Astrocyte of the hippocampus (primary cell): ENCODE data around the gene SNRPA1.
A peak's percentile ranks its signal among the peaks of the same experiment; 100 is the strongest.

Experiments
- DNase-seq: peaks from one replicate; pipeline ENCODE4 v3.0.0; 2011; ENCODE audit warnings: low read depth, low spot score

SNRPA1 gene

GRCh38 chr15:101264911-101265641, 30.0 kb downstream of the SNRPA1 start:
- DNase-seq: no peak

DNA sequence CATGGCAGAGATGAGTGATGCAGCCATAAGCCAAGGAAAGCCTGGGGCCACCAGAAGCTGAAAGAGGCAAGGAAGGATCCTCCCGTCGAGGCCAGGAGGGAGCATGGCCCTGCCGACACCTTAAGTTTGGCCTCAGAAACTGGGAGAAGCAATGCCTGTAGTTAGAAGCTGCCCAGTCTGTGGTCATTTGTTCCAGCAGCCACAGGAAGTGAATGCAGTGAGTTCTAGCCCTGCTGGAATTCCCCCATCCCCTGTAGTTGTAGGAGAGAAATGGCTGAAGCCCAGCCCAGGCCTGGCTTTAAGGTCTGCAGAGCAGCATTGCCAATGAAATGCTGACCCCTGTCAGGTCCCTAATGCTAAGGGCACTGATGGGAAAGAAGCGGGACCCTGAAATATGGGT, 31.0 kb downstream of the SNRPA1 start:
- DNase-seq: peak; percentile 51

DNA sequence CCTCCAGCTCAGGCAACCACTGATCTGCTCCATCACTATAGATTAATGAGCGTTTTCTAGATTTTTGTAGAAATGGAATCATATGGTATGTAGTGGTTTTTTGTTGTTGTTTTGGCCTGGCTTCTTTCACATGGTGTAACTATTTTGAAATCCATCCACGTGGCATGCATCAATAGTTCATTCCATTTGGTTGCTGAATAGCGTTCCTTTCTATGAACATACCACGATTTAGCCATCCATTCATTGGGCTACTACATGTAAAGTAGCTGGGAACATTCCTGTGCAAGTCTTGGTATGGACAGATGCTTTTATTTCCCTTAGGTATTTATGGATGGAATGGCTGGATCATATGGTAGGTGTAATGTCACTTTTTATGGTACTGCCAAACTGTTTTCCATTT, 32.5 kb downstream of the SNRPA1 start:
- no peak for DNase-seq

DNA sequence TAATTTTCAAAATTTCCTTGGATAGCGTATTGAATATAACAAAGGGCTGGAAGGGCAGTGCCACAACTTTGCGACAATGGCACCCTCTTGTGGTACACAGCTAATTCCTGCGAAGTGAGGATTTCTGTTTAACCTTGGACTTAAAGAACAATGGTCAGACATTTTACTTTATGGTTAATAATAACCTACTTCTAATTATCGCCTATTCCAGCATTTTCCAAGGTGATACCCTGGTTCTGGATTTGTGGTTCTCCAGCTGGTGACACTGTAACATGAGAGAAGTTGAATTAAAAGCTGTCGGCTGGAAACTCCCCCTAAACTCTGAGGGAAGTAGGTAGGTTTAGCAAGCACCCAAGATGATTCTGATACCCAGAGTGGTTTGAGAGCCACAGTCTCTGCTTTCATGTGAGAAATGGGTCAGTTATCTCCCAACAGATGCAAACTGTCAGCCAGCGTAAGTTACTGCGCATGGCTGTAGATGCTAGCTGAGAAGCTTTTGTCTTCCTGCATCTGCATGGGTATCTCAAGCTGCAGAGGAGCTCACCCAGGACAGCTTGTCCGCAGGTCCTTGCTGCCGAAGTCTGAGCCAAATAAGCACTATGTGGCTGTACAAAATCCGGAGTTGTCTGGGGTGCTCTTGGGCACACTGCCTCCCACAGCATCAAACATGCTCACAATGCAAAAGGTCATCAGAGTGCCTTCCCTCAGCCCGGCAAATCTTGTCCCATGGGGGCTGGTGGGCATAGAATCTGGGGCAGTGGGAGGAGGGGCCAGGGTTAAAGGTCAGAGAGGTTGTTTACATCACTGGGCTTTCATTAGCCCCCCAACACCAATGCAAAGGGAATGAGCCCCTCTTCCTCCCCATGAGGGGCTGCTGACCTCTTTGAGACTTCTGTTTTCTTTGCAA, 36.6 kb downstream of the SNRPA1 start:
- DNase-seq: peak; percentile 82

GRCh38 chr15:101256757-101257156, 38.3 kb downstream of the SNRPA1 start:
- DNase-seq: no peak

DNA sequence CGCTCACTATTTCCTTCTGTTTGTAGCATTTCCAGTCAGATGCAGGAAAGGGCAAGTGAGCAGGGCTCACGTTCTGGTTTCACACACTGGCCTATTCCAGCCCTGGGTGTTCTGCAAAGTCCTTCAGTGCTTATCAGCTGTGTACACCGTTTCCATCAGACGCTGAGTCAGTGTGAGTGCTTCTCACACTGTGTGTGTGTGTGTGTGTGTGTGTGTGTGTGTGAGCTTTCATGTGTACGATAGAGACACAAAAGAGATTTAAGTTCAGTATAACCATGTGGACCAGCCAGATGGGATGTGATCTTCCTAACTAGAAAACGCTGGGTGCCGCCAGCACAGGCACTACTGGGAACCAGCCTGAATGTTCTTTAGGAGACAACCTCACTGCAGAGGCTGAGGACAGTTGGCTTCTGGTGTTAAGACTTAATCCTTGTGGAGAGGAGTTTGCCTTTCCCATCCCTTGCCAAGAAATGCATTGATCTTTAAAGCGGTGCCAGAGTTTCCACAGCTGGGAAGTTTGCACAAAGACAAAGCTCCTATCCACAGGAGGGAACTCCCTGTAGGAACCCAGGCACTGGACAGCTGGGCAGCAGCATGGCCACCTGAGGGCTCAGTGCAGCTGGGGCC, 39.3 kb downstream of the SNRPA1 start:
- peak; percentile 65 for DNase-seq

- no peak for DNase-seq
Observed at GRCh38 chr15:101255051-101255395, 40.0 kb downstream of the SNRPA1 start.

DNA sequence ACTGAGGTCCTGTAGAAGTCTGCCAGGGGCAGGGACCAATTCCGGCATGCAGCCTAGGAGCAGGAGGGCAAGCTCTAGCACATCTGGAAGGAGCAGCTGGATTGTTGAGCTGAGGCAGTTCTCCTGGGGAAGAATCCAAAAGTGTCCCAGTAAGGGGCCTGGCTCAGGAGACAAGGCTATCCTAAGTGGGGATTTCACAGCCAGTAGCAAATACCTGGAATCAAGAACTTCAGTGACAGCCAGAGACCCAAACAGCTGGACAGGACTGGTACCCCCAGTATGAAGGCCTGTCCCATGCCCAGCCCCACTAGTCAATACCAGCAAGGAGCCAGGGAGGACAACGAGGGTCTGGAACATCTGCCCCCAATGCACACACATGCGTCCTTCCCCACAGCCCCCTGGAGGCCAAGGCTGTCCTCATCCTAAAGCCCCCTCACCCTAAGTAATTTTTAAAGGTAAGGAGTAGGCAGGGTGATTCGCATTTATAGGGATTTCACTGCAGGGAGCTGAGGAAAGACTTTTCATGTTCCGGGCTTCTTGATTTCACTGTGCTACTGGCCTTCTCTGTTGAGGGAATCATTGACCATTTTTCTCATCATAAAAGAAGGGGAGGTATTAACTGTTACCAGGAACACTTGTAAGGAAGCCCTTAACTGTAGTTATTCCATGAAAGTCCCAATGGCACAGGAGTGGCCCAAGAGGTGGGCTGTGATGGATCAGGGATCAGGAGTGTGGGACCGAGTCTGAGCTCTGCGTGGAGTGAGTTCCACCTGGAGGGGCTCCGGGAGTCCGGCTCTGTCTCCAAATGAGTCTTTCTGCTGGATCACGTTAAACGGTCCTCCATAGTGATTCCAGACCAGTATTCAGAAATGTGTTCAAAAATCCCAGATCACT, 40.6 kb downstream of the SNRPA1 start:
- DNase-seq: no peak

- no peak for DNase-seq
Observed at GRCh38 chr15:101252836-101253235, 42.2 kb downstream of the SNRPA1 start.

GRCh38 chr15:101251830-101252820, 42.9 kb downstream of the SNRPA1 start, which contains the start of gene CHSY1:
Gene CHSY1 (minus strand): TSS chr15:101252048. CDS start chr15:101251456, 592 bp downstream.
- peak; percentile 97 for DNase-seq

- DNase-seq: peak; percentile 63
Observed at GRCh38 chr15:101250873-101251829, 43.9 kb downstream of the SNRPA1 start.

DNA sequence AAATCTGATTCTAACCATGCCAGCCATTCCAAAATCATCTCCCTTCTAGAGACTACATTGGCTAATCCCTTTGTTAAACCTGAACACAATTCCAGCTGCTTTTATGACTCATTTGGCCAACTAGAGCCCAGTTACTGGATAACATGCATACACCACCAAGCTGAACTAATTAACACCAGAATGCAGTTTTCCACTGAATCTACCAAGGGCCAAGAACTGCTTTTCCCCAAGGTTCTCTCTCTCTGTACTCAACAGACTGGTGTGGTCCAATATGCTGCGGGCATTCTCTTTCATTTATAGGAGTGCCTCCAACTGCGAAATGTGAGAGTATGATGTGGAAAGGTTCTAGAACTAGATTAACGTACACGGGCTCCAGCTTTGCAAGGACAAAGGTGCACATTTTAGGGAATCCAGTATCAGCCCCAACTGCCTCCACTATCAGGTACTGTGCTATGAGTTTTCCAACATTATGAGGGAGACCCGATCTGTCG, 44.7 kb downstream of the SNRPA1 start:
- peak; percentile 84 for DNase-seq

DNA sequence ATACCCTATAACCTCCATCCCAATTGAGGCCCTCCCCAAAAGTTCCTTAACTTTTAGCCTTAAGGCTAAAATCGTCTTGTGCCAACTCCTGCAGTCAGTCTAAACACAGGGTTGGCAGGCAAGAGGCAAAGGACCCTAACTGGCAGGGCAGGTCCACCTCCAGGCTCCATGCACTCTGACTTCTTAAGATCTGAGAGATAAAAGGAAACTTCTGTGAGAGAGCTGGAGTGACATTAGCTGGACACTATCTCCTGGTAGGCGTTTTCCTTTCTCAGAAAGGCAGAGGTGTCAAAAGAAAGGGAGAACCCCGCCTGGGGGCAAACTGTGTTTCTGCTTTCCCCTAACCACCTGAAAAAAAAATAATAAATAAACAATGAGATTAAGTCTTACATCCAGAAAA, 46.8 kb downstream of the SNRPA1 start:
- DNase-seq: no peak

GRCh38 chr15:101246824-101247745, 48.0 kb downstream of the SNRPA1 start:
- no peak for DNase-seq

DNA sequence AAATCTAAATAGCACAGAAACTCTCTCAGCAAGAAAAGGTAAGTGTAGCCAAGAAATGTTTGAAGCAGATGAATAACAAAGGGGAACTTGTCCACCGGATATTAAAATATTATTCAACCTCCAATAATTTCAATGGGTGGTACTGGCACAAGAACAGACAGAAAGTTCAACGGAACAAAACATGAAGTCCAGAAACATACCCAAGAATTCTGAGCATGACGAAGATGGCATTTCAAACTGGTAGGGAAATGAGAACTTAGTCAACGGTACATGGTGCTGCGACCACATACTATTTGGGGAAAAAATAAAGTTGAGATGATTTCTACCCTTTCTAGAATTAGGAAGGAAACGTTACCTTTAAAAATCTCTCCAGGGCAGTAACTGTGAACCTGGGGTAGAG, 48.7 kb downstream of the SNRPA1 start:
- DNase-seq: no peak

GRCh38 chr15:101244889-101245668, 50.0 kb downstream of the SNRPA1 start:
- DNase-seq: no peak
